Suprapubic skin (tissue), 3 donors: ENCODE measurements around the gene TMEM178B.

Experiments used
- CTCF ChIP-seq, 2 donors: fragments of 200-600 bp in 1 of 2; fragments of 450-650 bp in 1 of 2; sonication (generic) in 1 of 2; IDR thresholded peaks; one replicate each; pipeline ENCODE4 v1.5.1; 2016 to 2019; ENCODE audit warnings: antibody characterized with exemption in 2 of 2, mild to moderate bottlenecking in 1 of 2, moderate library complexity in 1 of 2
- POLR2A ChIP-seq, 2 donors: fragments of 450-650 bp; IDR thresholded peaks; one replicate each; pipeline ENCODE4 v1.6.1; 2017; ENCODE audit warnings: antibody characterized with exemption in 2 of 2, mild to moderate bottlenecking in 2 of 2, moderate library complexity in 2 of 2

GRCh38 chr7:141527076-141527475 is 453.2 kb downstream of the TMEM178B start:
- no peak for TF ChIP-seq CTCF (IDR thresholded peaks at IDR 0.05)
- TF ChIP-seq POLR2A (IDR thresholded peaks at IDR 0.05), result no peak
